GM19099 (cell line): Measurements from ENCODE around the gene NLN.

Experiments used
- POLR2A ChIP-seq: IDR thresholded peaks from 3 replicates; pipeline ENCODE4 v1.6.1; 2011; ENCODE audit warnings: low read depth; ENCODE audit not compliant: insufficient read length; ENCODE audit errors: extremely low read depth

Gene NLN

DNA sequence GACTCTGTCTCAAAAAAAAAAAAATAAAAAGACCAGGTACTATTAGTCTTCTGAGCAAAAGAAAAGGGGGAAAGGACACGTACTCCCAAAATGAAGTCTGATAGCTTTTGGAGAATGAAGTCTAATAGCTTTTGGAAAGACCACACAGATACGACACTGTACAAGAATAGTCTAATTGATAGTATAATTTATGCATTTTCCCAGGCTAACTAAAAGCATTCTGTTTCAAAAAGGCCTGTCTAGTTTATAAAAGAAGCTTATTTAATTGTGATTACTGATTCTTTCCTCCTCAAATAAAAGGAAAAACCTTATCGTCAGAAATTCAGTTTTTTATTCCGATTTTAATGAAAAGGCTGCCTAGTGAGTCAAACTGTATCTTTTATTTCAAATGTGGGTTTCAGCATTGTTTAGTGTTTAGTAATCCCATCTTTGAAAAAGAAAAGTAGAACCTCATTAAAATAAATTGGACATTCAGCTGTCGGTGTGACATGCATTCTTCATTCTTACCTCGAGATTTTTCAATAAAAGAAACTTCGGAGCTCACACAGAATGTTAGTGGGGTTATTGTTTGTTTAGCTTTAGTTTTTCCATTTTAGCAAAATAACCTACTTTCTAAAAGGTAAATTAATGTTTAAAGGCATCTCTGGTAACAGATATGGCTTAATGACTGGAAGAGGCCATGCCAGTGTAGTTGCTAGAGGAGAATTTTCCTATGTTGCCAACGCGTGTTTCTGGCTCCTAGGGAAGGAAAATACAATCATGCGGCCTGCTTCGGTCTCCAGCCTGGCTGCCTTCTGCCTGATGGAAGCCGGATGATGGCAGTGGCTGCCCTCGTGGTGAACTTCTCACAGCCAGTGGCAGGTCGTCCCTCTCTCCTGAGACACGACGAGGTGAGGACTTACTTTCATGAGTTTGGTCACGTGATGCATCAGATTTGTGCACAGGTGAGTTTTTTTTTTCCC, 70.0 kb downstream of the NLN start:
- no peak for TF ChIP-seq POLR2A

DNA sequence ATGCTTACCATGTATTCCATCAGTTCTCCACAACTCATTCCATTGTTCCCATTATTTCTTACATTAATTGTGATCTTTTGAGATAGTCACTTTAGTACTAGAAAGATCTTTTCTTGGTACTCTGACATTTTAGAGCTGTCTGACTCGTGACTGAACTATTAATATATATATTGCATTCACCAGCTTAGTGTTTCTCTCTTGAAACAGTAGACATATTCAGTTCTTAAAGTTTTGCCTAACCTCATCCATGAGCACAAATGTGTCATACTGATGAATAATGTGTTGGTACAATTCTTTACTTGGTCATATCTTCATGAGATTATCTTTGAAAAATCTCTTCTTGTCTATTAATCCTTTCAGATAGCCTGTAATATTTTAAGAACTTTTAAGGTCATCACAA, 74.3 kb downstream of the NLN start:
- no peak for TF ChIP-seq POLR2A

DNA sequence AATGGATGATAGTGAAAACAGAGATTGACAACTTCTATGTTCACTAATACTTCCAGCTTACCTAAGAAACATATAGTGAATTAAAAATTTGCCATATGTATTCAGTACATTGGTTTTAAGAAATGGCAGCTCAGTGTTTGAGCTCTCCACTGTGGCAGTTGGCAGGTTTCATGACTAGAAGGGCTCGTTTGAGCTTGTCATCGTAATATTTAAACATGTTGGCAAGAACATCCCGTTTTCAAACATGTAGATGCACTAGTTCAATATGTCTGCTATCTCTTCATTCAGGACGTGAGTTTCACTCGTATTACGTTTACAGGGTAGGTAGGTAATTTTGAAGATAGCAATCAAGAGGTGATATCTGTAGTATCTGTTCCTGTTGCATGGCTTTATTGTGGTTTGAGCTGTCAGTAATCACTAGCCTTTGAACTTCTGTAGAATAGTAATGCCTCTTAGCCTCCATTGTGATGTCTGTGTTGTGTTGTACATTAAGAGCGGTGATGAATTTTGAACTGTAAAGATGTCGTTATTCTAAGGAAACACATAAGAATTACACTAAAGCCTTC, 74.8 kb downstream of the NLN start:
- no peak for TF ChIP-seq POLR2A

DNA sequence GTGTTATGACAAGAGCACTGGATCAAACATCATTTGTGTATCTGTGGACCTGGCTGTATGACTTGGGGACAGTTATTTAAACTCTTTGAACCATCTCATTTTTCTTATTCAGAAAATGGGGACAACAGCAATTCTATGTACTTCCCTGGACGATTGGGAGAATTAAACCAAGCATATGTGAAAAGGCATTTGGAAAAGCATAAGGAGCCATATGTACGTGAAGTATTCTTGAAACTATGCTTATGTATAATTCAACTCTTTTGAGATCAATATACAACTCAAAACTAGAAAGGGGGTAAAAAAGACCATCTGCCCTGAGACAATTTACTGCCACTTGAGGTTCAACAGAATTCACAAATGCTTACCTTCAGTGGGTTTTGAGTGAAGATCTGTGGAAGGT, 75.5 kb downstream of the NLN start:
- no peak for TF ChIP-seq POLR2A

DNA sequence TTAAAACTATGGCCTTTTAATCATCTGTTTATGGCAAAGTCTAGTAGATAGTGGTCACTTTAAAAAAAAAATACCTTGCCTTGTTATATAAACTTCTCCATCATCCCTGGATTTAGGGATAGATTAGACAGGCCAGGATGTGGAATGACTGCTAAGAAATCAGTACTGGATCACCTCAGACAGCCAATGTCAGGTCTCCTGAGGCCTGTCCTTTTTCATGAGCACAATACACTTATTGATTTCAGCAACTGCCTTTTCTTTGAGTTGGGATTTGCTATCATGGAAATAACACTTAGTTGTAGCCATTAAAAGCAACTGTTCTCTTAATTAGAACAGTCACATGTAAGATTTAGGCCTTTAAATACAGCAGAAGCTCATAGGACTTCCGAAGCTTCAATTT, 77.9 kb downstream of the NLN start:
- TF ChIP-seq POLR2A = no peak

DNA sequence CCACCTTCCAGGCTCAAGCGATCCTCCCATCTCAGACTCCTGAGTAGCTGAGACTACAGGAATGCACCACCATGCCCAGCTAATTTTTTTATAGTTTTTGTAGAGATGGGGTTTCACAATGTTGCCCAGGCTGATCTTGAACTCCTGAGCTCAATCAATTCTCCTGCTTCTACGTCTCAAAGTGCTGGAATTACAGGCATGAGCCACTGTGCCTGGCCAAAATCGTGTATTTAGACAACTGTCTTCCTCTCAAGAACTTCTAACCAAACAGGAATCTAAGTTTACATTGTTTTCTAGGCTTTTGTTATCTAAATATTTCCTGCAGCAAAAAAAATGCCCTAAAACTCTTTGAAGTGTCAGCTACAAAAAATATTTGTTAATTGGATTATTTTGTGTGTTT, 78.8 kb downstream of the NLN start:
- no peak for TF ChIP-seq POLR2A

DNA sequence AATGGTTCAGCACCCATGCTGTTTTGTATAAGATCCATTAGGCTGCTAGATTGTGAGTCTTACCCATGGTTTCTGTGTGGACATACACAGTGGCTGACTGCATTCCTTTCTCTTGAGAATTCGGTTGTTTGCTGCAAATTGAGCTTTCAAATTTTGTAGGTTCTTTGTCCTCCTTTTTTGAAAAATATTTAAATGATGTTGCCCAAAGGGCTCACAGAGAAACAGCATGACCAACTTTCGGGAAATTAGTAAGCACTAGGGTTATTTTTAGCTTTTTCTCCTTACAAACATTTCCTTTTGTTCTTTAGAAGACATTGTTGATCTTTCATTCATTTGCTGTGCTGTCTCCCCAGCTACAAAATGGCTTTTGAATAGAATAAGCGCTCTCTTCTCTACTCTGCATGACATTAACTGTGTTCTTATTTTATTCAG, 79.4 kb downstream of the NLN start:
- TF ChIP-seq POLR2A = no peak

DNA sequence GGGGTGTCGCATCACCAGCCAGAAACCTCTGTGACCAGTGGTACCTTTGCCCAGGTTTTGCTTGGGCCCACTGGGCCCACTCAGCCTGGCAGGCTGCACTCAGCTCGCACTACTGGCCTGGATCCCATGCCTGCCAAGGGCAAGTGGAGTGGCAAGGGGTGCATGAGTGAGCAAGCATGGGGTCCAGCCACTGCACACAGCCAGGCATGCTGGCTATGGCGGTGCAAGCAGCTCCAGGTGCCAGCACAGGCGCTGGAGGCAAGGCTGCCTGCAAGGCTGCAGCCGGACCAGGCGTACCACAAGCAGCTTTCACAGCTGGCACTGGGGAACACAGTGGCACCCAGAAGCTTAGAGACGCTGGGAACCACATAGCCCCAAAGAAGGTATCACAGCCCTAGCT, 80.1 kb downstream of the NLN start:
- no peak for TF ChIP-seq POLR2A

DNA sequence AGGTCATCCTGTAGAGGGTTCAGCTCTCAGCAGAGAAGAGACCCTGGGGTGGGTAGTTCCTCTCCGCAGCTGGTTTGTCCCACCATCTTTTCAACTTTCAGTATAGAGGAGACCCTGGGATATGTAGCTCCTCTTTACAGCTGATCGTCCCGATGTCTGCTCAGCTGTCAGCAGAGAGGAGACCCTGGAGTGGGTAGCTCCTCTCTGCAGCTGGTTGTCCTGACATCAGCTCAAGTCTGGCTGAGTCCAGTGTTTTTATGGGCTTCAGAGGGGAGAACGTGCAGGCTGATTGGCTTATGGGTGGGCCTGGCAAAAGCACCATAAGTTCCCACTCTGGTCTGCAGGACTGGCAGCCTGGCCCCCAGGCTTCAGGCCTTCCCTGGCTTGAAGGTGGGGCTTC, 80.8 kb downstream of the NLN start:
- TF ChIP-seq POLR2A = no peak

DNA sequence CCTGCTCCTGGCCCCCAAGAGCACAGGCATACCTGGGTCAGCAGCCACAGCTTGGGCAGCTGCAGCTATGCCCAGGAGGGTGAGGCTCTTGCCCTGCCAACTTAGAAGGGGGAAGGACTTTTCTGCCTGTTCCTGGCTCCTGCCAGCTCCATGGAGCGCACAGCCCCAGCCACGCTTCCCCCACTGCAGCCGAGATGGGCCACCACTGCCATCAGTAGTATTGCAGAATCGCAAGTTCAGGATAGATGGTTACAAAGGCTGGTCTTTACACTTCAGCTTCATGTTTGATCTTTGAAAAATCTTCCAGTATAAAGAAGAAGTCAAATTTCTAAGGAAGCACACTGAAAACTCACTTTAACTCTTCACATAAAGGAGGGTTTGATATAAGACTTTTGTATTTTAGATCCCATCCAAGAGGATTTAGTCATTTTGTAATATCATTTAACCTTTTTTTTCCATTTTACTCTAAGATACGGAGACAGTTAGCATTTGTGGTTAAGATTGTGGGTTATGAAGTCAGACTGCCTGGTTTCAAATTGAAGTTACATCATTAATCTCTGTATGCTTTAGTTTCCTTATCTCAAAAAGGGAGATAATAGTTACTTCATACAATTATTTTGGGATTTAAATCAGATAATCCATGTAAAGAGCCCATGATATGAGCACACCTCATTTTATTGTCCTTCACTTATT, 81.8 kb downstream of the NLN start:
- no peak for TF ChIP-seq POLR2A

DNA sequence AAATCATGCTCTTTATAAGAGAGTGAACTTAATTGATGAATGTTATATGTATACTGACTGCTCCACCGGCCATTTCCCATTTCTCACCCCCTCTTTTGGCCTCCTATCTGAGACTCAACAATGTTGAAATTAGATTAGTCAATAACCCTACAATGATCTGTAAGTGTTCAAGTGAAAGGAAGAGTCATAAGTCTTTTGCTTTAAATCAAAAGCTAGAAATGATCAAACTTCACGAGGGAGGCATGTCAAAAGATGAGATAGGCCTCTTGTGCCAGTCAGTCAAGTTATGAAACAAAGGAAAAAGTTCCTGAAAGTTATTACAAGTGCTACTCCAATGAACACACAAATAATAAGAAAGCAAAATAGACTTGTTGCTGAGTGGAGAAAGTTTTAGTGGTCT, 83.1 kb downstream of the NLN start:
- no peak for TF ChIP-seq POLR2A

DNA sequence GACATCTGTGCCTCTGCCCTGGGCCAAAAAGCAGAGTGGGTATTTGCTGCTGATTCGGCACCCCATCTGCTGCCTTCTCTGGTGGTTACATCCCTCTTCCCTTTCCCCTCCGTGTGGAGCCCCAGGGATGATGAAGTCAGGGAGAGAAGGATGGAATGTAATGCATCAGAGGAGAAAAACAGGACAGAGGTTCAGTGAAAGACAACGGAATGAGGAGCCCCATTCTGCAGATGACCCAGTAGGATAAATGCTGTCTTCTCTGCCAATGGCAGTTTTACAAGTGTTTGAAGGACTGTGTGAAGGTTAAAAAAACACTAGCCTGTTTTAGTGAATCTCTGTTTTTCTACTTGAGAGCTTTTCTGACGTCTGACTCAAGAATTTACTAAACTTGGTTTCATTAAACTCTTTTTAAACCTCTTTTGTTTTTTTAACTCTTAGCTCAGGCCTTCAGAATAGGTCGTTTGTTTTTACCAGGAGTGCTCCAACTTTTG, 86.3 kb downstream of the NLN start:
- TF ChIP-seq POLR2A = no peak

DNA sequence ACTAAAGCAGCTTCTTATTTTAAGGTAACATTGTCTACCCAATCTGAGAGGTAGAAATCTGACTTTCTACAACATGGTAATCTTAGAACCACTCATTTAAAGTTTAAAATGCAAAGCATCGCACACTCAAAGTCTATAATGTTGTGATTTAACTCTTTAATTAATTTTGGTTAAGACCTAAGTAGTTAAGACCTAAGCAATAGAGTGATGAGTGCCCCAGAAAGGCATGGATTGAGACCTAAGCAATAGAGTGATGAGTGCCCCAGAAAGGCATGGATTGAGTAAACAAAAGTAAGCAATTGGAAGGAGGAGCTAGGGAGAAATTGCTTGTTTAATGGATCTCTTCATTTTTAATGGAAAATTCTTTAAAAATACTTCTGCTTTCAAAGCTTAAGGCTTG, 86.8 kb downstream of the NLN start:
- no peak for TF ChIP-seq POLR2A

DNA sequence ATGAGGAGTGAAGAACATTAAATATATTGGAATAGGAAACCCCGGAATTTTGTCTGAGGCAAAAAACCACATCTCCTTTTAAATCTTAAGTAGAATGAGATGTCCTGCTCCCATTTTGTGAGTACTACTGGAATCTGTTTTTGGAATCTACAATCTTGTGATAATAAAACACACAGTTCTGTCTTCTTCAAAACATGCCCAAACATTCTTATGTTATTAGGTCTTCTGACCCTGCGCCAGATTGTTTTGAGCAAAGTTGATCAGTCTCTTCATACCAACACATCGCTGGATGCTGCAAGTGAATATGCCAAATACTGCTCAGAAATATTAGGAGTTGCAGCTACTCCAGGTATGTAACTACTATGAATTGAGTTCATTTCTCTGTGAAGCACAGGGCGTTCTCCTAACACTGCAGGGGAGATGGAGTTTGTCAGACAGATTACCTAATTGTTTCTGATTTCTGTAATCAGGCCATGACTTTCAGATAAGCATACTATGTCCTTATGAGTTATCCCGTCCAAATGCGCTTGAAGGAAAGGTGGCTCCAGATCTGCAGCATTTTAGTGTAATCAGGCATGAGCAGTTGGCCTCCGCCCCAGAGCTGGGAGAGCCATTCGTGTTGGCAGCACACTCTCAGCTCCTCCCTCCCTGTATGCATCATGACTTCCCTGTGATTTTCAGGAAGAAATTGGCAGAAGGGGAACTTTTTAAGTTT, 88.0 kb downstream of the NLN start:
- no peak for TF ChIP-seq POLR2A

DNA sequence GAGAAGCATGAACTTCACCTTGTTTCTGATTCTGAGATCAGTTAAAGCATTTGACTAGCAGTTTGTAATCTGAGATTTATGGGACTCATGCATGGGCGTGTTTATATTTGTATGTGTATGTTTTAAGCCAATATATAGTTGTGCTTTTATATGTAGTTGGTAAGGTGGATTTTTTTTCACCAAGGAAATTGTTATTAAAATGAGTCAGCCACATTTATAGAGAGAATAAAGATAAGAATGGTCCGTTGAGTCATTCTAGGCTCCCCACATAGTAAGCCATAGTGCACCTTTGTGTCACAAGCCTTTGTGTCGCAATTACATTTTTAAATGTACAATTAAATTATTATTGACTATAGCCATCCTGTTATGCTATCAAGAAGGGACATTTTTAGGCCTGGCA, 89.0 kb downstream of the NLN start:
- TF ChIP-seq POLR2A = no peak

DNA sequence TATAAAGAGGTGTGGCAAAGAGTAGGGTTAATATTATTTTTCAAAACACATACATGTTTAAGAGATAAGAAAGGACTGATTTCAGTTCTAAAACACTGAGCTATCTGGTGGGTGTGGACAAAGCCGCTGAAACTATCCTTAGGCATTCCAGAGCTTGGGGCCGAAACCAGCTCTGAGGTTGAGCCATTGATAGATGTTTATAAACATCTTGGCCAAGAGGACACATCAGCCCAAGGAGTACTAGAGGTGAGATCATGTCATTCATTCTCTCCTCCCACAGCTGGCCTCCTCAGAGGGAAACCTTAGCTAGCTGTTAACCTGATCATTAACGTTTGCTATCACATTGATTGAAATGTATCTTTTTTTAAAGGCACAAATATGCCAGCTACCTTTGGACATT, 89.9 kb downstream of the NLN start:
- no peak for TF ChIP-seq POLR2A

DNA sequence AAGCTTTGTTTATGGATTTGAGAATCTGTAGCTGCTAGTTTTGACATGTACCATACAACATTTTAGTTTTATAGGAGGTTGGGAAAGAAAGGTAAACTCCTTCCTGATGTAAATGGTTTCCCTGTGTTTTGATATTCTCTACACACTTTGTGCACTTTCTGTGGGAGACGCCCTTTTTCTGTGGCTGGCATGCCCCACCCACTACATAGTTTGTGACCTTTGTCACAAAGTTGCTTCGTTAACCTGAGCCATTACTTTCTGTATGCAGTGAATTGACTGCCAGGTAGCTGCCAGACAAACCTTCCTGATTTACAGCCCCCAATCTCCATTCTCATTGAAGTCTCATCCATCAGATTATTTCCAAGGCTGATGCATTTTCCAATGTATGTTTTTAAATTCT, 90.6 kb downstream of the NLN start:
- TF ChIP-seq POLR2A = no peak
